NB4 (cell line): ENCODE data around the gene SLC41A3.
"Not testable (repeated sequence)": the region's sequence is repeated elsewhere in the genome, so short reads cannot be mapped to it uniquely, and the experiment has no call there.

Experiments
- DNase-seq: peaks from one replicate; pipeline ENCODE4 v3.0.0; 2010; ENCODE audit warnings: low read depth
- H3K4me3 ChIP-seq: one replicate; pipeline ENCODE4 v1.5.1; 2011; ENCODE audit warnings: mild to moderate bottlenecking, low read depth, low read length, moderate library complexity
- CTCF ChIP-seq: IDR thresholded peaks from one replicate; pipeline ENCODE4 v1.5.1; 2012; ENCODE audit warnings: low read depth, low read length
- MAX ChIP-seq: IDR thresholded peaks from 2 replicates; pipeline ENCODE4 v1.6.1; 2011; ENCODE audit warnings: low read depth, low read length
- MYC ChIP-seq: IDR thresholded peaks from 2 replicates; pipeline ENCODE4 v1.6.1; 2011; ENCODE audit warnings: low read depth, low read length
- POLR2A ChIP-seq: IDR thresholded peaks from 2 replicates; pipeline ENCODE4 v1.6.1; 2011; ENCODE audit warnings: mild to moderate bottlenecking; ENCODE audit not compliant: insufficient read length; ENCODE audit errors: extremely low read depth

The SLC41A3 gene

GRCh38 chr3:126077754-126078153, 6.2 kb downstream of the SLC41A3 start:
- H3K4me3 ChIP-seq, result no peak overlapping the region
- no peak for DNase-seq
- TF ChIP-seq MAX, result no peak
- no peak for TF ChIP-seq POLR2A
- TF ChIP-seq MYC, result no peak
- TF ChIP-seq CTCF, result no peak

- DNase-seq, result no peak
- no peak overlapping the region for H3K4me3 ChIP-seq
- TF ChIP-seq CTCF (no peak), POLR2A (no peak), MAX (no peak), MYC (no peak)
These were observed 7.8 kb downstream of the SLC41A3 start for GRCh38 chr3:126076140-126076539.

- TF ChIP-seq MAX (no peak), POLR2A (no peak), MYC (no peak), CTCF (no peak)
- DNase-seq, result no peak
- no peak overlapping the region for H3K4me3 ChIP-seq
These were observed 13.8 kb downstream of the SLC41A3 start for GRCh38 chr3:126070146-126070545.

DNA sequence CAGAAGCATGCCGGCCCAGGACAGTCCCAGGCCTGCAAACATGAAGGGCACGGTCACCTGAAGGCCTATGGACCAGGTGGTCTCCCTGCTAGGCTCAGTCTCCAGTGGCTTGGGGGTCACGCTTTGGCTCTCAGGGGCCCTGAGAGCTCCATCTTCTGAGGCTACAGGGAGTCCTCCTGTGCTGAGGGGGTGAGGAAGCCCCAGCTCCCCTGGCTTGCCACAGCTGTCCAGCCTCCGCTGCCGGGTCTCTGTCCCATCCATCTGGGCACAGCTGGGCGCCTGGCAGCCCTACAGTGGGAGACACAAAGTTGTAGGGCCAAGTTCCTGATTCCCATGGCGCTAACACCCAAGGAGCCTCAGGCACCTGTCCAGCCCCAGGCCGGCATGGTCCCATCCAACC, 16.0 kb downstream of the SLC41A3 start:
- TF ChIP-seq CTCF (no peak), MYC (no peak), POLR2A (no peak), MAX (no peak)
- no peak overlapping the region for H3K4me3 ChIP-seq
- DNase-seq, result no peak

DNA sequence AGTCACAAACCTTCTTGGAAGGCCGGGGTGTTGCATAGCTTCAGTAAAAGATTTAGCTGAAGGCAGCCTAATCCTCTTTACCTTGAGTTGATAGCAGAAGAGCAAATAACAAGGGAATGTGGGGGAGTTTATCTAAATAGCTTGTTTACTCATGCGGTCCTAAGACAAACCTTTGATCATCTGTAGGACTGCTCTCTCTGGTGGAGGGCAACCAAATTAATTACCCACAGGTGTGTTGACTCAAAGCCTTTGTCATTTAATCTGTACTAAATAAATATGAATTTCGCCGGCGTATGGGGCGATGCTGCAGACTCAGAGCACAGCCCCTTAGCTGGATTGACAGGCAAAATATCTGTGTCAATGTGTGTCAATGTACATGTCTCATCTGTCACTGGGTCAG, 17.2 kb downstream of the SLC41A3 start:
- not testable (repeated sequence) for DNase-seq, H3K4me3 ChIP-seq

DNA sequence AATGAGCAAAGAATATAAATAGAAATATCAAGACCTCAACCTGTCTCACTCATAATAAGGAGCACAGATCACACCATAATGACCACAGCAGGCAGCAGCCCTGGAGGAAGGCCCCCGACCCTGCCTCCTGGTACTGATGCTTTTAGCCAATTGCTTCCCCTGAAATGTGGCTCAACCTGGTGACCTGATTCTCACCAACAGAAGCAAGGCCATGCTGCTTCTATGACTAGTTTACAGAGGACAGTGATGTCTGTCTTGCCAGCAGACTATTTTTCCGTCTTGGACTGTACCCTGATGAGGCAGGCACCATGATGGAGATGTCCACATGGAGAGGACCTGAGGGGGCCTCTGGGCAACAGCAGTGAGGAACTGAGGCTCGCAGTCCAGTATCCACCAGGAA, 18.0 kb downstream of the SLC41A3 start:
- TF ChIP-seq MAX, result no peak
- TF ChIP-seq POLR2A, result no peak
- TF ChIP-seq MYC, result no peak
- no peak for TF ChIP-seq CTCF
- no peak for DNase-seq
- no peak overlapping the region for H3K4me3 ChIP-seq
